ENCODE results near the gene CCDC40. TPM values are rescaled to one million over a fixed set of nuclear protein-coding genes. Genes with fewer than 3 reads are reported as not detected.
A peak's percentile ranks its signal among the peaks of the same experiment; 100 is the strongest.

The CCDC40 gene
- total RNA-seq, 1 experiment from 2014 or later, result 3.9 TPM

DNA sequence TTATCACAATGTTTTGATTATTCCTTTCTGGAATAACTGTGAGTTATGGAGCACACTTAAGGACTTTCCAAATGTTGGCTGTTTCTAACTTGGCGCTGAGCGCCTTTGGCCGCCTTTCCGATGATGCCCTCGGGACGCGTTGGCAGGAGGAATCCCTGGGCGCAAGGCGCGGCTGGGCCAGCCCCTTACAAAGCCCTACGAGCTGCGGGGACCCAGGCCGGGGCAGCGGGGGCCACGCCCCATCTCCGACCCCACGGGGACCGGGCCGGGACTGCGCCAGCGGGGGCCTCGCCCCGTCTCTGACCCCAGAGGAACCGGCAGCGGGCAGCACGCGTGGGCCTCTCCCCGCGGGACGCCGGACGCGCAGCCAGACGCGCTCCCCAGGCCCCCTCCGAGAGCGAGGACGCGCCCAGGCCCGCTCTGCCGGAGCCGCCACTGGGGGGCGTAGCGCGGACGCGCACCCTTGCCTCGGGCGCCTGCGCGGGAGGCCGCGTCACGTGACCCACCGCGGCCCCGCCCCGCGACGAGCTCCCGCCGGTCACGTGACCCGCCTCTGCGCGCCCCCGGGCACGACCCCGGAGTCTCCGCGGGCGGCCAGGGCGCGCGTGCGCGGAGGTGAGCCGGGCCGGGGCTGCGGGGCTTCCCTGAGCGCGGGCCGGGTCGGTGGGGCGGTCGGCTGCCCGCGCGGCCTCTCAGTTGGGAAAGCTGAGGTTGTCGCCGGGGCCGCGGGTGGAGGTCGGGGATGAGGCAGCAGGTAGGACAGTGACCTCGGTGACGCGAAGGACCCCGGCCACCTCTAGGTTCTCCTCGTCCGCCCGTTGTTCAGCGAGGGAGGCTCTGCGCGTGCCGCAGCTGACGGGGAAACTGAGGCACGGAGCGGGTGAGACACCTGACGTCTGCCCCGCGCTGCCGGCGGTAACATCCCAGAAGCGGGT is 64.8 kb downstream of the CCDC40 start, which contains the start of gene GAA:
TSS of gene GAA (plus strand) at position 571 of the 935 bp plus-strand sequence. CDS start 3,006 bp downstream, outside the sequence.
- Mint-ChIP-seq H3K4me1 (ENCODE audit: low read depth, unreplicated experiment) (peaks cover 6% of the 10 kb centered on the region), H3K4me3 (ENCODE audit: unreplicated experiment) (peak within 1 kb of the TSS; percentile 86), H3K27ac (ENCODE audit: unreplicated experiment) (peak within 1 kb of the TSS; percentile 81), H3K36me3 (ENCODE audit: insufficient read depth, unreplicated experiment) (peaks cover 8% of the 10 kb centered on the region), H3K9me3 (ENCODE audit: unreplicated experiment) (no peaks in the 10 kb centered on the region), H3K27me3 (ENCODE audit: insufficient read depth, unreplicated experiment) (no peaks in the 10 kb centered on the region)
- ChIA-PET CTCF (interaction anchor here (0.6 to 2.5 kb wide), 26 partner anchors 8 to 1026 kb away, joined by 3 to 37 read pairs (median 4); partner anchors contain the start of genes CBX8, ENGASE, SGSH and SLC26A11), POLR2A (interaction anchor here (0.5 to 1.5 kb wide), 9 partner anchors 23 to 390 kb away, joined by 3 to 16 read pairs (median 4); no protein-coding TSS in a partner anchor)
- DNase-seq, result peak; percentile 80 to 95
- peaks cover 9% of the 10 kb centered on the region for H3K4me1 ChIP-seq
- TF ChIP-seq, protein P1, sequence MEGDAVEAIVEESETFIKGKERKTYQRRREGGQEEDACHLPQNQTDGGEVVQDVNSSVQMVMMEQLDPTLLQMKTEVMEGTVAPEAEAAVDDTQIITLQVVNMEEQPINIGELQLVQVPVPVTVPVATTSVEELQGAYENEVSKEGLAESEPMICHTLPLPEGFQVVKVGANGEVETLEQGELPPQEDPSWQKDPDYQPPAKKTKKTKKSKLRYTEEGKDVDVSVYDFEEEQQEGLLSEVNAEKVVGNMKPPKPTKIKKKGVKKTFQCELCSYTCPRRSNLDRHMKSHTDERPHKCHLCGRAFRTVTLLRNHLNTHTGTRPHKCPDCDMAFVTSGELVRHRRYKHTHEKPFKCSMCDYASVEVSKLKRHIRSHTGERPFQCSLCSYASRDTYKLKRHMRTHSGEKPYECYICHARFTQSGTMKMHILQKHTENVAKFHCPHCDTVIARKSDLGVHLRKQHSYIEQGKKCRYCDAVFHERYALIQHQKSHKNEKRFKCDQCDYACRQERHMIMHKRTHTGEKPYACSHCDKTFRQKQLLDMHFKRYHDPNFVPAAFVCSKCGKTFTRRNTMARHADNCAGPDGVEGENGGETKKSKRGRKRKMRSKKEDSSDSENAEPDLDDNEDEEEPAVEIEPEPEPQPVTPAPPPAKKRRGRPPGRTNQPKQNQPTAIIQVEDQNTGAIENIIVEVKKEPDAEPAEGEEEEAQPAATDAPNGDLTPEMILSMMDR (IDR thresholded peaks at IDR 0.05; ENCODE audit: insufficient read depth in 1 of 2, low read depth in 1 of 2, low read length in 1 of 2, severe bottlenecking in 1 of 2, unreplicated experiment in 1 of 2), result peak; percentile 64 to 94
- intact Hi-C loops (cut with micrococcal nuclease; ENCODE audit: unreplicated experiment), result loop anchor here (1.0 to 10.0 kb wide), 2 partner anchors 23 to 176 kb away; no protein-coding TSS in a partner anchor
- H3K36me3 ChIP-seq (ENCODE audit: control insufficient read depth, insufficient read depth, low read length), result no peaks in the 10 kb centered on the region
- H3K9me3 ChIP-seq, result no peaks in the 10 kb centered on the region
- no TSS peak for BruUV-seq (replicated peaks)
- H3K4me3 ChIP-seq (ENCODE audit: low read depth, low read length), result peak within 1 kb of the TSS; percentile 97
- no peaks in the 10 kb centered on the region; the same call in 1 of the 2 replicates for H3K27me3 ChIP-seq (replicated peaks; ENCODE audit: control insufficient read depth, insufficient read depth, low read length)

DNA sequence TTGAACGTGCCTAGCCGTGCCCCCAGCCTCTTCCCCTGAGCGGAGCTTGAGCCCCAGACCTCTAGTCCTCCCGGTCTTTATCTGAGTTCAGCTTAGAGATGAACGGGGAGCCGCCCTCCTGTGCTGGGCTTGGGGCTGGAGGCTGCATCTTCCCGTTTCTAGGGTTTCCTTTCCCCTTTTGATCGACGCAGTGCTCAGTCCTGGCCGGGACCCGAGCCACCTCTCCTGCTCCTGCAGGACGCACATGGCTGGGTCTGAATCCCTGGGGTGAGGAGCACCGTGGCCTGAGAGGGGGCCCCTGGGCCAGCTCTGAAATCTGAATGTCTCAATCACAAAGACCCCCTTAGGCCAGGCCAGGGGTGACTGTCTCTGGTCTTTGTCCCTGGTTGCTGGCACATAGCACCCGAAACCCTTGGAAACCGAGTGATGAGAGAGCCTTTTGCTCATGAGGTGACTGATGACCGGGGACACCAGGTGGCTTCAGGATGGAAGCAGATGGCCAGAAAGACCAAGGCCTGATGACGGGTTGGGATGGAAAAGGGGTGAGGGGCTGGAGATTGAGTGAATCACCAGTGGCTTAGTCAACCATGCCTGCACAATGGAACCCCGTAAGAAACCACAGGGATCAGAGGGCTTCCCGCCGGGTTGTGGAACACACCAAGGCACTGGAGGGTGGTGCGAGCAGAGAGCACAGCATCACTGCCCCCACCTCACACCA is 65.7 kb downstream of the CCDC40 start:
- intact Hi-C loops (cut with micrococcal nuclease; ENCODE audit: unreplicated experiment), result loop anchor here (1.0 to 10.0 kb wide), 2 partner anchors 22 to 177 kb away; no protein-coding TSS in a partner anchor
- Histone ChIP-seq H3K27me3 (replicated peaks; ENCODE audit: control insufficient read depth, insufficient read depth, low read length) (no peaks in the 10 kb centered on the region; the same call in 1 of the 2 replicates), H3K9me3 (no peaks in the 10 kb centered on the region), H3K4me1 (peaks cover 9% of the 10 kb centered on the region), H3K4me3 (ENCODE audit: low read depth, low read length) (peak overlapping the region; percentile 97), H3K36me3 (ENCODE audit: control insufficient read depth, insufficient read depth, low read length) (no peaks in the 10 kb centered on the region)
- Mint-ChIP-seq H3K27ac (ENCODE audit: unreplicated experiment) (peak overlapping the region; percentile 81), H3K9me3 (ENCODE audit: unreplicated experiment) (no peaks in the 10 kb centered on the region), H3K27me3 (ENCODE audit: insufficient read depth, unreplicated experiment) (no peaks in the 10 kb centered on the region), H3K36me3 (ENCODE audit: insufficient read depth, unreplicated experiment) (peaks cover 8% of the 10 kb centered on the region), H3K4me1 (ENCODE audit: low read depth, unreplicated experiment) (peaks cover 6% of the 10 kb centered on the region), H3K4me3 (ENCODE audit: unreplicated experiment) (peak overlapping the region; percentile 86)
- peak; percentile 24 to 38 for DNase-seq
- POLR2A ChIA-PET, result interaction anchor here (0.6 to 1.5 kb wide), 5 partner anchors 44 to 390 kb away, joined by 3 to 16 read pairs (median 3); no protein-coding TSS in a partner anchor
- CTCF ChIA-PET, result interaction anchor here (0.6 to 2.5 kb wide), 26 partner anchors 9 to 1027 kb away, joined by 3 to 37 read pairs (median 4); partner anchors contain the start of genes CBX8, ENGASE, SGSH and SLC26A11
- TF ChIP-seq, protein P1 (IDR thresholded peaks at IDR 0.05; ENCODE audit: insufficient read depth in 1 of 2, low read depth in 1 of 2, low read length in 1 of 2, severe bottlenecking in 1 of 2, unreplicated experiment in 1 of 2), result no peak
- BruUV-seq (replicated peaks), result TSS peak; percentile 57
